DOHH2 (cell line): ENCODE measurements around the gene ABCD1.

ENCODE experiments used
- EZH2phosphoT487 ChIP-seq: fragments of 200-600 bp; sonication (generic); IDR thresholded peaks from 2 replicates; pipeline ENCODE4 v1.6.1; 2017; ENCODE audit warnings: borderline replicate concordance, mild to moderate bottlenecking, antibody characterized with exemption, low read length, moderate library complexity, mixed read lengths
- TF ChIP-seq, protein P1 (sequence below): fragments of 200-600 bp; sonication (generic); IDR thresholded peaks from one replicate; pipeline ENCODE4 v1.5.1; 2014; ENCODE audit warnings: antibody characterized with exemption, mild to moderate bottlenecking, low read depth, low read length; ENCODE audit not compliant: poor library complexity, severe bottlenecking

DNA sequence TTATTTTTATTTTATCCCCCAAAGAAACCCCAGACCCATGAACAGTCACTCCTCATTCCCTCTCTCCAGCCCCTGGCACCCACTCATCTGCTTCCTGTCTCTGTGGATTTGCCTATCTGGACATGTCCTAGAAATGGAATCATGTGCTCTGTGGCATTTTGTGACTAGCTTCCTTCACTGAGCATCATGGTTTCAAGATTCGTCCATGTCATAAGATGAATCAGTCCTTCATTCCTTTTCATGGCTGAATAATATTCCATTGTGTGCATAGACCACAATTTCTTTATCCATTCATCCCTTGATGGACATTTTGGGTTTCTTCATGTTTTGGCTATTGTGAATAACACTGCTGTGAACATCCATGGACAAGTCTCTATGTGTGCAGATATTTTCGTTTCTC lies 10.2 kb downstream of the ABCD1 start:
- TF ChIP-seq, protein P1, sequence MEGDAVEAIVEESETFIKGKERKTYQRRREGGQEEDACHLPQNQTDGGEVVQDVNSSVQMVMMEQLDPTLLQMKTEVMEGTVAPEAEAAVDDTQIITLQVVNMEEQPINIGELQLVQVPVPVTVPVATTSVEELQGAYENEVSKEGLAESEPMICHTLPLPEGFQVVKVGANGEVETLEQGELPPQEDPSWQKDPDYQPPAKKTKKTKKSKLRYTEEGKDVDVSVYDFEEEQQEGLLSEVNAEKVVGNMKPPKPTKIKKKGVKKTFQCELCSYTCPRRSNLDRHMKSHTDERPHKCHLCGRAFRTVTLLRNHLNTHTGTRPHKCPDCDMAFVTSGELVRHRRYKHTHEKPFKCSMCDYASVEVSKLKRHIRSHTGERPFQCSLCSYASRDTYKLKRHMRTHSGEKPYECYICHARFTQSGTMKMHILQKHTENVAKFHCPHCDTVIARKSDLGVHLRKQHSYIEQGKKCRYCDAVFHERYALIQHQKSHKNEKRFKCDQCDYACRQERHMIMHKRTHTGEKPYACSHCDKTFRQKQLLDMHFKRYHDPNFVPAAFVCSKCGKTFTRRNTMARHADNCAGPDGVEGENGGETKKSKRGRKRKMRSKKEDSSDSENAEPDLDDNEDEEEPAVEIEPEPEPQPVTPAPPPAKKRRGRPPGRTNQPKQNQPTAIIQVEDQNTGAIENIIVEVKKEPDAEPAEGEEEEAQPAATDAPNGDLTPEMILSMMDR, result no peak
- TF ChIP-seq EZH2phosphoT487, result no peak
